ENCODE data around the gene ABCA6. TPM values are rescaled to one million over a fixed set of nuclear protein-coding genes. Genes with fewer than 3 reads are reported as not detected.

Gene ABCA6
- total RNA-seq, 1 donor from 2014 or later = 4.4 TPM

DNA sequence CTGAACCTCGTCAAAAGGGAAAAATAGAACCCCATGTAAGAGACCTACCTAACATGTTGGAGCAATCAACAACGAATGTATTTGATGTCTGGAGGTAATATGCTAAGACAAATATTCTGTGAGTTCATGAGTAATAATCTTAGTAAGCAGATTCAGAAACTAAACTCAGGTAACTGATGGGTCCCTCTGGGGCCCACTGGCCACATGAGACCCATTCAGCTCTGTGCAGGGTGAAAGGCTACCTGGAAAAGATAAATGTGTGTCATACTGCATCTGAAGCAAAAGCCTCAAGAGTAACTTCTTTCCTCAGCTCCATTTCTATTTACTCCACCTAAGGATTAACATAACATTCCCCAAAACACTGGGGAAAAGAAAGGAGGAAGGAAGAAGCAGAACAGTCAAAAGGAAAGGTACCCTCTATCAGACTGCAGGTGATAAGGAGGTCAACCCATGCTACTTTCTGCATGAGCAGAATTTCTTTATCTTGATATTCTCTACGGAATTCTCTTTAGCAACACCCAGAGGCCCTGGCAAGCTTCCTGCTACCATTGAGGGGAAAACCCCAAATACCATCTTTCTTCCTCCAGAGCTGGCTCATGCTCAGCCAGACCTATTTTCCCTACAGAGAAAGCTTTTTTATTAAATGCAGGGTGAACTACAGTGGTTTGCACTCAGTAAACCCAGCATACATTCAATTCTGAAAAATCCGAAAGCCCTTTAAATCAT, 37.7 kb upstream of the ABCA6 start:
- no peak for DNase-seq
- Mint-ChIP-seq H3K27ac (peak overlapping the region; percentile 24), H3K27me3 (no peaks in the 10 kb centered on the region), H3K4me1 (peaks cover 35% of the 10 kb centered on the region), H3K4me3 (no peak overlapping the region), H3K9me3 (no peaks in the 10 kb centered on the region), H3K36me3 (ENCODE audit: low read depth) (no peaks in the 10 kb centered on the region)
- POLR2A ChIA-PET = no interaction called here
- TF ChIP-seq, protein P1, sequence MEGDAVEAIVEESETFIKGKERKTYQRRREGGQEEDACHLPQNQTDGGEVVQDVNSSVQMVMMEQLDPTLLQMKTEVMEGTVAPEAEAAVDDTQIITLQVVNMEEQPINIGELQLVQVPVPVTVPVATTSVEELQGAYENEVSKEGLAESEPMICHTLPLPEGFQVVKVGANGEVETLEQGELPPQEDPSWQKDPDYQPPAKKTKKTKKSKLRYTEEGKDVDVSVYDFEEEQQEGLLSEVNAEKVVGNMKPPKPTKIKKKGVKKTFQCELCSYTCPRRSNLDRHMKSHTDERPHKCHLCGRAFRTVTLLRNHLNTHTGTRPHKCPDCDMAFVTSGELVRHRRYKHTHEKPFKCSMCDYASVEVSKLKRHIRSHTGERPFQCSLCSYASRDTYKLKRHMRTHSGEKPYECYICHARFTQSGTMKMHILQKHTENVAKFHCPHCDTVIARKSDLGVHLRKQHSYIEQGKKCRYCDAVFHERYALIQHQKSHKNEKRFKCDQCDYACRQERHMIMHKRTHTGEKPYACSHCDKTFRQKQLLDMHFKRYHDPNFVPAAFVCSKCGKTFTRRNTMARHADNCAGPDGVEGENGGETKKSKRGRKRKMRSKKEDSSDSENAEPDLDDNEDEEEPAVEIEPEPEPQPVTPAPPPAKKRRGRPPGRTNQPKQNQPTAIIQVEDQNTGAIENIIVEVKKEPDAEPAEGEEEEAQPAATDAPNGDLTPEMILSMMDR (IDR thresholded peaks at IDR 0.05) = no peak
- intact Hi-C loops (cut with micrococcal nuclease) = loop anchor here (1.0 kb wide), 1 partner anchor 62 kb away; no protein-coding TSS in a partner anchor
- ATAC-seq (ENCODE audit: low read depth) = peak; percentile 68
- CTCF ChIA-PET = no interaction called here

DNA sequence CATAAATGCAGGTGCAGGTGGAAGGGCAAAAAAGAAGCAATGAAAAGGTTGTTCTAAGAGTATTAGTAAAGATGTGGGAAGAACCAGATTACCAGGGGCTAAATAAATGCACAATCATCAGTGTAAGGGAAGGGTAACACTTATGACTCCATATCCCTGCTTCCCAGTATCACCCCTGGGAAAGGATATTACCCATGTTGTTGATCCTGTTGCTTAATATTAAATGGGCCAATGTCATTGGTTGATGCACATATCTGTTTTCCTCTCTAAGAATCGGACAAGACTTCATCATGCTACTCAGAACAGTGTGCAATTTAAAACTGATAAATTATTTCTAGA, 34.7 kb upstream of the ABCA6 start:
- TF ChIP-seq, protein P1 (IDR thresholded peaks at IDR 0.05) = no peak
- no peak overlapping the region for H3K4me3 Mint-ChIP-seq

GRCh38 chr17:69175625-69176456, 34.1 kb upstream of the ABCA6 start:
- H3K4me1 Mint-ChIP-seq = peaks cover 35% of the 10 kb centered on the region
- no peak overlapping the region for H3K4me3 Mint-ChIP-seq
- ChIA-PET CTCF (no interaction called here), POLR2A (no interaction called here)
- DNase-seq (no peak), ATAC-seq (ENCODE audit: low read depth) (no peak)
- H3K36me3 Mint-ChIP-seq (ENCODE audit: low read depth) = no peaks in the 10 kb centered on the region
- H3K27me3 Mint-ChIP-seq = no peaks in the 10 kb centered on the region
- no peak overlapping the region for H3K27ac Mint-ChIP-seq
- intact Hi-C loops (cut with micrococcal nuclease) = no loop called here
- TF ChIP-seq, protein P1 (IDR thresholded peaks at IDR 0.05) = no peak
- no peaks in the 10 kb centered on the region for H3K9me3 Mint-ChIP-seq

More for the DNA sequence above, 34.7 kb upstream of the ABCA6 start:
- intact Hi-C loops (cut with micrococcal nuclease) = no loop called here
- H3K27ac Mint-ChIP-seq = no peak overlapping the region
- ChIA-PET CTCF (no interaction called here), POLR2A (no interaction called here)
- H3K27me3 Mint-ChIP-seq = no peaks in the 10 kb centered on the region
- H3K4me1 Mint-ChIP-seq = peaks cover 35% of the 10 kb centered on the region
- no peaks in the 10 kb centered on the region for H3K9me3 Mint-ChIP-seq
- no peak for ATAC-seq (ENCODE audit: low read depth)
- no peaks in the 10 kb centered on the region for H3K36me3 Mint-ChIP-seq (ENCODE audit: low read depth)
- no peak for DNase-seq

DNA sequence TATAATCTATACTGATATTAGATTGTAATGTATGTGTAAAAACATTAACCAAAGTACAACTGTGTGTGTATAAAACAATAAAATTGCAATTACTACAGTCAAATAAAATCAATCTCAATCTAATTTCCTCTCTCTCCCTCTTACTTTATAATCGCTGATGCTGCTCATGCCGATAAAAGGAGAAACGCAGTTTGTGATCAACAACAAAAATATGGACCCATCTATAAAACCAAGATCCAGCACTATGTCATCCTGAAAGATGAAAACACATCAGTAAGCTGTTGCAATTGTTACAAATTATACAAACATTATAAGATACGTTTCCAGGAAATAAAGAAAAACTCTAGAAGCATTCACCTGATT, 33.5 kb upstream of the ABCA6 start:
- intact Hi-C loops (cut with micrococcal nuclease) = no loop called here
- TF ChIP-seq, protein P1 (IDR thresholded peaks at IDR 0.05) = no peak
- H3K27me3 Mint-ChIP-seq = no peaks in the 10 kb centered on the region
- no peak overlapping the region for H3K27ac Mint-ChIP-seq
- ATAC-seq (ENCODE audit: low read depth) = no peak
- no peaks in the 10 kb centered on the region for H3K36me3 Mint-ChIP-seq (ENCODE audit: low read depth)
- POLR2A ChIA-PET = no interaction called here
- CTCF ChIA-PET = no interaction called here
- no peak overlapping the region for H3K4me3 Mint-ChIP-seq
- no peak for DNase-seq
- no peaks in the 10 kb centered on the region for H3K9me3 Mint-ChIP-seq
- peaks cover 40% of the 10 kb centered on the region for H3K4me1 Mint-ChIP-seq

DNA sequence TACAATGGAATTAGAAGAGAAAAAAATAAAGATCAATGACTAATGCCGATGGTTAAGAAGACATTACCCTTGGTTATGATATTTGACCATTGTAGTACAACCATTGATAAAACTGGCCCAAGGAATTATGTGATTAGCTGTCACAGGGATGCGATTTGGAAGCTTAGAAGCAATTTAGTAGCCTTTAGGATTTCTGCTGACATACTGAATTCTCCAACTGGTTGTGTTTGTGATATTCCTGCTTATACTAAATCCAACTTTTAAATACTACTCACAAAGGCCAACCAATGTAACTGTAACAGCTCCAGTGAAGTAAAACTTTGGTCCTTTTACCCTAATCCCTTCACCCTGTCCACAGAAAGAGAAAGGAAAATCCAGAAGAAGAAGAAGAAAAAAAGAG, 31.4 kb upstream of the ABCA6 start:
- H3K9me3 Mint-ChIP-seq = peaks cover 2% of the 10 kb centered on the region
- H3K27me3 Mint-ChIP-seq = no peaks in the 10 kb centered on the region
- ATAC-seq (ENCODE audit: low read depth) (no peak), DNase-seq (no peak)
- H3K4me1 Mint-ChIP-seq = peaks cover 29% of the 10 kb centered on the region
- intact Hi-C loops (cut with micrococcal nuclease) = no loop called here
- TF ChIP-seq, protein P1 (IDR thresholded peaks at IDR 0.05) = no peak
- ChIA-PET CTCF (no interaction called here), POLR2A (no interaction called here)
- no peaks in the 10 kb centered on the region for H3K36me3 Mint-ChIP-seq (ENCODE audit: low read depth)
- no peak overlapping the region for H3K27ac Mint-ChIP-seq
- no peak overlapping the region for H3K4me3 Mint-ChIP-seq

Measured in activated B cell treated with CpG ODN at 0.5 μM for 24 hours (primary cell).